ENCODE data around the gene AKNAD1. TPM values are rescaled to one million over a fixed set of nuclear protein-coding genes. Genes with fewer than 3 reads are reported as not detected.
"Not testable (repeated sequence)": the region's sequence is repeated elsewhere in the genome, so short reads cannot be mapped to it uniquely, and the experiment has no call there.

Gene AKNAD1
- total RNA-seq, 4 donors from 2014 or later = 0.27 to 2.5 (median 1.1) TPM

GRCh38 chr1:108785880-108786279, 71.0 kb downstream of the AKNAD1 start:
- Histone ChIP-seq H3K36me3 (peaks cover 0 to 81% of the 10 kb centered on the region in 2 donors), H3K27me3 (no peaks in the 10 kb centered on the region), H3K27ac (no peak overlapping the region), H3K9me3 (peaks cover 0 to 22% (median 0%) of the 10 kb centered on the region in 3 donors), H3K4me1 (no peaks in the 10 kb centered on the region), H3K4me3 (no peak overlapping the region)
- TF ChIP-seq EP300 (IDR thresholded peaks at IDR 0.05) (no peak), POLR2A (IDR thresholded peaks at IDR 0.05) (no peak), POLR2AphosphoS5 (IDR thresholded peaks at IDR 0.05) (no peak)
- WGBS, 2 donors (ENCODE audit: low coverage in 1 of 2) = 100% methylated on average over 2 of the region's 2 CpGs; no CpG with 5 or more reads in 1 of the 2 donors
- ATAC-seq = no peak

- Histone ChIP-seq H3K4me3 (no peak overlapping the region), H3K27ac (no peak overlapping the region), H3K36me3 (peaks cover 0 to 86% of the 10 kb centered on the region in 2 donors), H3K27me3 (no peaks in the 10 kb centered on the region), H3K4me1 (no peaks in the 10 kb centered on the region), H3K9me3 (peaks cover 0 to 22% (median 0%) of the 10 kb centered on the region in 3 donors)
- WGBS, 2 donors (ENCODE audit: low coverage in 1 of 2) = 91 to 100% methylated on average over 5 of the region's 6 CpGs
- no peak for ATAC-seq
- TF ChIP-seq, protein P1, sequence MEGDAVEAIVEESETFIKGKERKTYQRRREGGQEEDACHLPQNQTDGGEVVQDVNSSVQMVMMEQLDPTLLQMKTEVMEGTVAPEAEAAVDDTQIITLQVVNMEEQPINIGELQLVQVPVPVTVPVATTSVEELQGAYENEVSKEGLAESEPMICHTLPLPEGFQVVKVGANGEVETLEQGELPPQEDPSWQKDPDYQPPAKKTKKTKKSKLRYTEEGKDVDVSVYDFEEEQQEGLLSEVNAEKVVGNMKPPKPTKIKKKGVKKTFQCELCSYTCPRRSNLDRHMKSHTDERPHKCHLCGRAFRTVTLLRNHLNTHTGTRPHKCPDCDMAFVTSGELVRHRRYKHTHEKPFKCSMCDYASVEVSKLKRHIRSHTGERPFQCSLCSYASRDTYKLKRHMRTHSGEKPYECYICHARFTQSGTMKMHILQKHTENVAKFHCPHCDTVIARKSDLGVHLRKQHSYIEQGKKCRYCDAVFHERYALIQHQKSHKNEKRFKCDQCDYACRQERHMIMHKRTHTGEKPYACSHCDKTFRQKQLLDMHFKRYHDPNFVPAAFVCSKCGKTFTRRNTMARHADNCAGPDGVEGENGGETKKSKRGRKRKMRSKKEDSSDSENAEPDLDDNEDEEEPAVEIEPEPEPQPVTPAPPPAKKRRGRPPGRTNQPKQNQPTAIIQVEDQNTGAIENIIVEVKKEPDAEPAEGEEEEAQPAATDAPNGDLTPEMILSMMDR (IDR thresholded peaks at IDR 0.05) = no peak
- TF ChIP-seq POLR2A (IDR thresholded peaks at IDR 0.05) (no peak), EP300 (IDR thresholded peaks at IDR 0.05) (no peak), POLR2AphosphoS5 (IDR thresholded peaks at IDR 0.05) (no peak)
Measured at GRCh38 chr1:108785264-108785663, 71.6 kb downstream of the AKNAD1 start.

DNA sequence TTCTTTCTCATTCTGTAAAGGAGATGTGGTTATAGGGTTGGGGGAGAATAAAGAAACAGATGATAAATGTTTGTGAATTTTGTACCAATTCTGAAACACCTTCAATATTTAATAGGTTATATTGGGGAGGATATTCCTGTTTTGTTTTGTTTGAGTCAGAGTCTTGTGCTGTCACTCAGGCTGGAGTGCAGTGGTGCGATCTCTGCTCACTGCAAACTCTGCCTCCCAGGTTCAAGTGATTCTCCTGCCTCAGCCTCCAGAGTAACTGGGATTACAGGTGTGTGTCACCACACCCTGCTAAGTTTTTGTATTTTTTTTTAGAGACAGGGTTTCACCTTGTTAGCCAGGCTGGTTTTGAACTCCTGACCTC, 75.3 kb downstream of the AKNAD1 start:
- H3K4me3 ChIP-seq, H3K27me3 ChIP-seq, H3K27ac ChIP-seq, ATAC-seq, H3K4me1 ChIP-seq: not testable (repeated sequence)
- WGBS, 2 donors (ENCODE audit: low coverage in 1 of 2) = 100% methylated on average over 1 of the region's 1 CpG
- Histone ChIP-seq H3K36me3 (peaks cover 0 to 99% of the 10 kb centered on the region in 2 donors), H3K9me3 (peaks cover 0 to 22% (median 0%) of the 10 kb centered on the region in 3 donors)

GRCh38 chr1:108780937-108781574, 75.8 kb downstream of the AKNAD1 start:
- Histone ChIP-seq H3K36me3 (peaks cover 0 to 99% of the 10 kb centered on the region in 2 donors), H3K4me1 (no peaks in the 10 kb centered on the region), H3K27ac (no peak overlapping the region), H3K9me3 (peaks cover 0 to 19% (median 0%) of the 10 kb centered on the region in 3 donors), H3K4me3 (no peak overlapping the region), H3K27me3 (no peaks in the 10 kb centered on the region)
- TF ChIP-seq POLR2A (IDR thresholded peaks at IDR 0.05) (no peak), EP300 (IDR thresholded peaks at IDR 0.05) (no peak), POLR2AphosphoS5 (IDR thresholded peaks at IDR 0.05) (no peak)
- TF ChIP-seq, protein P1 (IDR thresholded peaks at IDR 0.05) = no peak
- ATAC-seq = no peak
- WGBS, 2 donors (ENCODE audit: low coverage in 1 of 2) = 83 to 90% methylated on average over 2 of the region's 3 CpGs

DNA sequence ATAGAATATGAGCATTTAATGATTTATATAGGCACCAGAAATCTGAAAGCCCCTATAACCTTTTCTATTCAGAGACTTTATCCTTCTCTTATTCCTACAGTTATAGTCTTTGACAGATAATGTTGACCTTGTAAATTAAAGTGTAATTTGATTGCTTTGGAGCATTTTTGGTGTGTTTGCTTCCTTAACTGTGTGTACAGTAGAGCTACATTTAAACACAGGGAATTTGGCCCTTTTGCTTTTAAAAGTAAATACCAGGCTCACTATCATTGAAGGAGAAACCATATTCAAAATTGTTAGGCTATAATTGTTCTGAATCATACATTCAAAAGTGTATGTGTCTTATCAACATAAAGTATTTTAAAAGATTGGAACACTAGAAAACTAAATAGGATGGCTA, 77.4 kb downstream of the AKNAD1 start:
- H3K27ac ChIP-seq = no peak overlapping the region
- H3K4me3 ChIP-seq = no peak overlapping the region
- no peaks in the 10 kb centered on the region for H3K4me1 ChIP-seq
- TF ChIP-seq POLR2A (IDR thresholded peaks at IDR 0.05) = no peak
- TF ChIP-seq, protein P1 (IDR thresholded peaks at IDR 0.05) = no peak
- TF ChIP-seq POLR2AphosphoS5 (IDR thresholded peaks at IDR 0.05) = no peak
- no peak for TF ChIP-seq EP300 (IDR thresholded peaks at IDR 0.05)
- peaks cover 0 to 3% (median 0%) of the 10 kb centered on the region in 3 donors for H3K9me3 ChIP-seq
- ATAC-seq = no peak
- no peaks in the 10 kb centered on the region for H3K27me3 ChIP-seq
- peaks cover 0 to 99% of the 10 kb centered on the region in 2 donors for H3K36me3 ChIP-seq

DNA sequence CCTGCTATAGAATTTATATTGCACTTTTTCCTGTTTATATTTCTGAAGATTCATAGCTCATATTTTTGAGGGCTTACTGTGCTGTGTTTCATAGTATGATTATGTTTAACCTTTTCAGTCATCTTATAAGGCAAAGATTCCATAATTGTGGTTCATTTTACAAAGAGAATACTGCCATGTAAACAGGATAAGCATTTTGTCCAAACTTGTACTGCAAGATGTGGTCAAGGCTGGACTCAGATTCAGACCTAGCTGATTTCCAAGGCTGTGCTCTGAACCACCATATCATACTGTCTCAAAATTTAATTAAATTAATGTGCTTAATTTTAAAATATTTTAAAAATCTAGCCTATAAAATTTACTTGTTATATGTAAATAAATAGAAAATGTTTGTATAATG, 79.1 kb downstream of the AKNAD1 start:
- H3K36me3 ChIP-seq = peaks cover under 1 to 99% of the 10 kb centered on the region in 2 donors
- no peaks in the 10 kb centered on the region for H3K4me1 ChIP-seq
- H3K9me3 ChIP-seq = no peaks in the 10 kb centered on the region
- TF ChIP-seq POLR2AphosphoS5 (IDR thresholded peaks at IDR 0.05) (no peak), POLR2A (IDR thresholded peaks at IDR 0.05) (no peak), EP300 (IDR thresholded peaks at IDR 0.05) (no peak)
- TF ChIP-seq, protein P1 (IDR thresholded peaks at IDR 0.05) = no peak
- no peak overlapping the region for H3K27ac ChIP-seq
- no peak for ATAC-seq
- H3K27me3 ChIP-seq = no peaks in the 10 kb centered on the region
- H3K4me3 ChIP-seq = no peak overlapping the region
